GM04504 (cell line): ENCODE measurements around the gene PITX2.
"Not testable (repeated sequence)": the region's sequence is repeated elsewhere in the genome, so short reads cannot be mapped to it uniquely, and the experiment has no call there.

Source experiments
- DNase-seq: peaks from one replicate; pipeline ENCODE4 v3.0.0-alpha.2; 2012; ENCODE audit warnings: low read depth

Gene PITX2

GRCh38 chr4:110610940-110611831, 11.7 kb downstream of the PITX2 start:
- no peak for DNase-seq

- no peak for DNase-seq
Measured at GRCh38 chr4:110610620-110610939, 12.3 kb downstream of the PITX2 start.

GRCh38 chr4:110609044-110609750, 13.7 kb downstream of the PITX2 start:
- no peak for DNase-seq

- DNase-seq, result no peak
Measured at GRCh38 chr4:110605077-110605476, 17.8 kb downstream of the PITX2 start.

GRCh38 chr4:110602061-110602460, 20.8 kb downstream of the PITX2 start:
- DNase-seq, result no peak

GRCh38 chr4:110597582-110597981, 25.3 kb downstream of the PITX2 start:
- no peak for DNase-seq

GRCh38 chr4:110596431-110596830, 26.4 kb downstream of the PITX2 start:
- DNase-seq, result no peak

- no peak for DNase-seq
Measured at GRCh38 chr4:110595583-110595982, 27.3 kb downstream of the PITX2 start.

GRCh38 chr4:110589297-110589696, 33.6 kb downstream of the PITX2 start:
- no peak for DNase-seq

- no peak for DNase-seq
Measured at GRCh38 chr4:110587666-110588285, 35.1 kb downstream of the PITX2 start.

- peak; percentile 40 for DNase-seq
Measured at GRCh38 chr4:110586131-110586850, 36.6 kb downstream of the PITX2 start.

GRCh38 chr4:110576696-110577095, 46.2 kb downstream of the PITX2 start:
- DNase-seq, result not testable (repeated sequence)
